Measurements from ENCODE around the gene PPIL4. TPM values are rescaled to one million over a fixed set of nuclear protein-coding genes. Genes with fewer than 3 reads are reported as not detected.

The PPIL4 gene
- 38.1 TPM for total RNA-seq

GRCh38 chr6:149545754-149546471, at the start of gene PPIL4:
PPIL4 (minus strand) TSS chr6:149546043; CDS start chr6:149546005, 38 bp downstream.
- DNase-seq, result peak; percentile 91

- DNase-seq, result no peak
Observed at GRCh38 chr6:149593408-149593807, 47.6 kb upstream of the PPIL4 start.

- no peak for DNase-seq
Observed at GRCh38 chr6:149592983-149593382, 47.1 kb upstream of the PPIL4 start.

- DNase-seq, result no peak
Observed at GRCh38 chr6:149586149-149586548, 40.3 kb upstream of the PPIL4 start.

- DNase-seq, result no peak
Observed at GRCh38 chr6:149581349-149581748, 35.5 kb upstream of the PPIL4 start.

GRCh38 chr6:149580880-149581279, 35.0 kb upstream of the PPIL4 start:
- DNase-seq, result no peak

- DNase-seq, result no peak
Observed at GRCh38 chr6:149567945-149568585, 22.2 kb upstream of the PPIL4 start.

GRCh38 chr6:149567194-149567586, 21.3 kb upstream of the PPIL4 start:
- DNase-seq, result no peak

GRCh38 chr6:149566410-149567193, 20.8 kb upstream of the PPIL4 start:
- DNase-seq, result peak; percentile 66

- peak; percentile 95 for DNase-seq
Observed at GRCh38 chr6:149565527-149566409, 19.9 kb upstream of the PPIL4 start, which contains the start of gene GINM1. GINM1 (plus strand) TSS chr6:149566375; CDS start chr6:149566415, 40 bp downstream.

GRCh38 chr6:149563928-149564325, 18.1 kb upstream of the PPIL4 start:
- no peak for DNase-seq

GRCh38 chr6:149563203-149563927, 17.5 kb upstream of the PPIL4 start:
- DNase-seq, result no peak

GRCh38 chr6:149560736-149561135, 14.9 kb upstream of the PPIL4 start:
- no peak for DNase-seq

GRCh38 chr6:149559389-149559788, 13.5 kb upstream of the PPIL4 start:
- DNase-seq, result no peak

- no peak for DNase-seq
Observed at GRCh38 chr6:149558029-149558428, 12.2 kb upstream of the PPIL4 start.

GRCh38 chr6:149551920-149552319, 6.1 kb upstream of the PPIL4 start:
- no peak for DNase-seq

- peak; percentile 39 for DNase-seq
Observed at GRCh38 chr6:149545258-149545753, 537 bp downstream of the PPIL4 start.

- DNase-seq, result no peak
Observed at GRCh38 chr6:149544646-149545257, 1.1 kb downstream of the PPIL4 start.

GRCh38 chr6:149541139-149541538, 4.7 kb downstream of the PPIL4 start:
- no peak for DNase-seq

- DNase-seq, result no peak
Observed at GRCh38 chr6:149534742-149535141, 11.1 kb downstream of the PPIL4 start.

- no peak for DNase-seq
Observed at GRCh38 chr6:149529650-149530049, 16.2 kb downstream of the PPIL4 start.
